ENCODE results near the gene STEAP1. TPM values are rescaled to one million over a fixed set of nuclear protein-coding genes. Genes with fewer than 3 reads are reported as not detected.
A peak's percentile ranks its signal among the peaks of the same experiment; 100 is the strongest.

The STEAP1 gene
- total RNA-seq, 2 donors from 2014 or later, result 33.6 to 37.9 TPM

DNA sequence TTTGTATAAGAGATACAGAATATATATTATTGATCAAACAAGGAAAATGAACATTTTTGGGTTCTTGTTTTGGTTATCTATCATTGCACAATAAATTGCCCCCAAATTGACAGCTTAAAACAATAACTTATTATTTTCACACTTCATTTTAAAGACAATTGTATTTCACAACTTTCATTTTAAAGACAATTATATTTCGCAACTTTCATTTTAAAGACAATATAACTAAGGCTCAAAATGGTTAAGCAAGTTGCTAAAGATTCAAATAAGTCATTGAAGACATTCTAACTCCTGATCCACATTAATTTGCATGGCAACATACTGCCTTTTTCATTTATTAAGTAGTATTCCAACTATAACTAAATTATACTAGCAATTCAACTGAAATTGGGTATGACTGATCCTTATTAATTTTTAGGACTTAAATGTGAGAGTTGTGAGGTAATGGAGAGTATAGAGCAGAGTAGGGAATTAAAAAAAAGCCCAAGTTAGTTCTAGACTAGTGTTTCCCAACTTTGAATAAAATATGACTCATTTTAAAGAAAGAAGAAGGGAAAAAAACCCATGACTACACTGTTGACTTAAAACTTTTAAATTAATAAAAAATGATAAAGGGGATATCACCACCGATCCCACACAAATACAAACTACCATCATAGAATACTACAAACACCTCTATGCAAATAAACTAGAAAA is 47.4 kb downstream of the STEAP1 start:
- intact Hi-C loops (cut with DNase I), result no loop called here
- no peak for DNase-seq (ENCODE audit: low spot score)

DNA sequence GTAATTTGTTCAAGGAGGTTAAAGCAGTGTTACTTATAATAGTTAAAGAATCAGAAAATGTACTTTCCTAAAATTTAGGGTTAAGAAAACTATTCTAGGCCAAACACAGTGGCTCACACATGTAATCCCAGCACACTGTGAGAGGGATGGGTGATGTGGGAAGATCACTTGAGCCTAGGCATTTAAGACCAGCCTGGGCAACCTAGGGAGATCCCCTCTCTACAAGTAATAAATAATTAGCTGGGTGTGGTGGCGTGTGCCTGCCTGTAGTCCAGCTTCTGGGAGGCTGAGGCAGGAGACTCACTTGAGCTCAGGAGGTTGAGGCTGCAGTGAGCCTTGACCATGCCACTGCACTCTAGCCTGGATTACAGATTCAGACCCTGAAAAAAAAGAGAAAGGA is 53.7 kb downstream of the STEAP1 start:
- intact Hi-C loops (cut with DNase I), result no loop called here
- DNase-seq (ENCODE audit: low spot score), result no peak

DNA sequence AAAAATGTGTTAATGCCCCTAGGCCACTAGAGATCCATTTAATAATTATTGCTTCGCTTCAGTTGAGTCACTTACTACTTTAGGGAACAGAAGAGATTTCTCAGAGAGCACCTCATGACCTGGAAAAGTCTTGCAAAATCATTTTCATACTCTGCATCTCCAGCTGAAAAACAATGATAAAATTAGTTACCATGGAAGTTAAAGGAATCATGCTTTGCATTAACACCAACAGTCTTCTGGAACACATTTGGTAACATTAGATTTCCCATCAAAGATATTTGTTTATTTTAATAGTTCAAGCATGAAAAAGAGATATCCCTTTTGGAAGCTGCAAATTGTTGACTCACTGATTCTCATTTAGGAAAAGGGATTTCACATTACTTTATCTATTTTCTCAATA is 55.5 kb downstream of the STEAP1 start:
- intact Hi-C loops (cut with DNase I), result no loop called here

DNA sequence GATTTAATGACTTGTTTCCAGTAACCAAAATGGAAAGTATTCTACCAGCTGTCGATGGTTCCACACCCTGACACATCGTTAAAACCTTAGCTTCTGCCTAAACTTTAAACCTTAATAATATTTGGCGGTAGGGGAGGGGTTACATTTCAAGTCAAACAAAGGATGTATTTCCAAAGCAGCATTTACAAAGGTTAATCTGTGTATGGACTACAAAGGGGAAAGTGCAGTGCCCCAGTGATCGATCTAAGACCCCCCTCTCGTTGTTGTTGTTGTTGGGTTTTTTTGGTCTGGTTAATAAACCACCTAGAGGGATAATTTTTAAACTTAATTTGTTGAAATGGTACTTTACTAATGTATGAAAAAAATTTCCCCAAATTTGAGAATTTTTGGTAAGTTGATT is 56.2 kb downstream of the STEAP1 start:
- no peak for DNase-seq (ENCODE audit: low spot score)
- intact Hi-C loops (cut with DNase I), result no loop called here

More for the DNA sequence above, 55.5 kb downstream of the STEAP1 start:
- no peak for DNase-seq (ENCODE audit: low spot score)

DNA sequence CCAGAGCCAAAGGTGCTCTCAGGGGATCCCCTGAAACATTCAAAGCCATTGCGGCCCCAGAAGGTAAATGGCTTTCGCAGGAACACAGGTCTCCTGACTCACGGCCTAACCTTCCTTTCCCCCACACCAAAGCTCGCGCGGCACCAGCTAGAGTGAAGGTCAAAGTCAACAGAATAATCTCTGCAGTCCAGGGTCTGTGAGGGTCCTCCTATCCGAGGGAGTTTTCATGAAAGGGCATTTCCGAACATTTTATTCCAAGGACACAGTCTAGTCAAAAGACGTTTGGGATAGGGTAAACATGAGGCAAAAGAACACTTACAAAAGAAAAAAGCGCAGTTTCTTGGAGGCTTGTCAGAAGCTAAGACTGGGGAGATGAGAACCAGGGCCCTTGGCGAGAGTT is 56.7 kb downstream of the STEAP1 start:
- intact Hi-C loops (cut with DNase I), result no loop called here
- DNase-seq (ENCODE audit: low spot score), result no peak

DNA sequence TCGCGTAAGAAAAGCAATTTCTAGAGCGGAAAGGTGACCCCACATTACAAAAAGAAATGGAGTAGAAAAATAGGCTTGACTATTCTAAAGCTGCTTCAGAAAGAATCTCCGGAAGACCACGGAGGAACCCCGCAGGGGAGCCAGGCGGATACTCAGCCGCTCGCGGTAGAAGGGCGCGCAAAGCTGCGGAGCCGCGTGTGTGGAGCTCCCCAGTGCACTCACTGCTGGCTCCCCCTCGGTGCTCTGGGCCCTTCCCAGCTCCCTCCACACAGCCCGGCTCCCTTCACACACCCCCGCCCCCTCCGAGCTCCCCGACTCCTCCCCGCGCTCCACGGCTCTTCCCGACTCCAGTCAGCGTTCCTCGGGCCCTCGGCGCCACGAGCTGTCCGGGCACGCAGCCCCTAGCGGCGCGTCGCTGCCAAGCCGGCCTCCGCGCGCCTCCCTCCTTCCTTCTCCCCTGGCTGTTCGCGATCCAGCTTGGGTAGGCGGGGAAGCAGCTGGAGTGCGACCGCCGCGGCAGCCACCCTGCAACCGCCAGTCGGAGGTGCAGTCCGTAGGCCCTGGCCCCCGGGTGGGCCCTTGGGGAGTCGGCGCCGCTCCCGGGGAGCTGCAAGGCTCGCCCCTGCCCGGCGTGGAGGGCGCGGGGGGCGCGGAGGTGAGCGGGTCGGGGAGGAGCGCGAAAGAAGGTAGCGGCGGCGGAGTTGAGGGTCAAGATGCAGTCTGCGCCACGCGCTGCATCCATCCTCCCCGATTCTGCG is 57.3 kb downstream of the STEAP1 start, which contains the start of gene STEAP2:
TSS of gene STEAP2 (plus strand) at position 350 of the 758 bp plus-strand sequence. CDS start 13,343 bp downstream, outside the sequence.
- peak; percentile 97 for DNase-seq (ENCODE audit: low spot score)
- intact Hi-C loops (cut with DNase I), result no loop called here

DNA sequence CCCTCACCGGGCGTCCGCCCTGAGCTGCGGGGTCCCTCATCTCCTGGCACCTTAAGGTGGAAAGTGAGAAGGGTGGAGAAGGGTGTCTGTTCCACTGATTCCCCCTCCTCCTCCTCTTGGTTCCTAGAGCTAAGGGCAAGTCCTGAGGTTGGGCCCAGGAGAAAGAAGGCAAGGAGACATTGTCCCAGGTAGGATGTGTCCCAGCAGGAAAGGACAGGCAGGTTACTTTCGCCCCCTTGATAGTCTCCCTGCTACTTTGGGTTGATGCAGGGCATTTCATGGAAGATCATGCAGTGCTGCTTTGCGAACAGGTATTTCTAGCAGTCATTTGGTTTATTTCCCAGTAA is 57.9 kb downstream of the STEAP1 start:
- intact Hi-C loops (cut with DNase I), result no loop called here
- DNase-seq (ENCODE audit: low spot score), result no peak

DNA sequence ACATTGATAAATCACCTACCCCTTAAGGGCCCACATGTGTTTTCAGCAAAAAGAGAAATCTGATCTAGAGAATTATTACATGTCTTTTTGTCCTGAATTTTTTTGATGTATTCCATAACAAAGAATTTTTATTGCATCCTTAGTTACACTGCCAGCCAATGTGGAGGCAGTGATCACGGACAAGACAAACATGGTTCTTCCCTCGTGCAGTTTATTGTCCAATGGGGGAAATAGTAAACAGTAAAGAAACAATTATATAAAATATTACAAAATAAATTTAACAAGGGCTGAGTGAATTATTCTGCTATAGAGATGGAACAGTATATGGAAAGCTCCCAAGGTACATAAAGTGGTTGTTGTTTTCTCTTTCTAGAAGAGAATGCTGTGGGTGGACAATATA is 59.3 kb downstream of the STEAP1 start:
- DNase-seq (ENCODE audit: low spot score), result no peak
- intact Hi-C loops (cut with DNase I), result no loop called here

Other genes starting within 250 kb of the STEAP1 start
- gene STEAP2, start 57.3 kb downstream of the STEAP1 start, total RNA-seq, result 10 to 100 TPM; 45.9 to 47.7 TPM
- 10 to 100 TPM; 11.4 to 13.0 TPM for gene CFAP69, start 90.7 kb downstream of the STEAP1 start, total RNA-seq
- gene FAM237B, start 166.8 kb downstream of the STEAP1 start, total RNA-seq, result not detected
- gene GTPBP10, start 192.2 kb downstream of the STEAP1 start, total RNA-seq, result 10 to 100 TPM; 21.0 to 22.0 TPM
- gene CLDN12, start 249.0 kb downstream of the STEAP1 start, total RNA-seq, result 10 to 100 TPM; 25.2 to 37.4 TPM

All from posterior vena cava (tissue), 2 donors.